Measurements from ENCODE around the gene ATP5F1E. TPM values are rescaled to one million over a fixed set of nuclear protein-coding genes. Genes with fewer than 3 reads are reported as not detected.

ATP5F1E gene
- total and polyA plus RNA-seq, 4 donors = 11.7 to 148 (median 27.7) TPM

DNA sequence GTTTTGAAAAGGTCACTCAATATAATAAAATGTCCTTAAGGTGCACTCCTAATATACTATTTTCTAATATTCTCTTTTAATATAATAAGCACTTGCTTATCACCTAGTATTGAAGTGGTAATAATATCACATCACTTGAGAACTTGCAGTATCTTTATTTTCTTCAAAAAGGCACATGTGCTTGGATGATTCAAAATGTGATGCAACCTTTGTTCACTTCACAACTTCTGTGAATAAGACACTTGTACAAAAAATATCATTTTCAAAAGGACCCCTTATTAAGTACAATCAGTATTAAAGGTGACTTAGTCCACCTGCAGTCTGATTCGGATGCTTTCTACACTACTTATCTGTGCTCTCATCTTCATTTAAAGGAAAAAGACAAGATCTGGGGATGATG, 7.1 kb upstream of the ATP5F1E start:
- Histone ChIP-seq H3K36me3 (ENCODE audit: control insufficient read depth in 4 of 4, insufficient read depth in 3 of 4, low read depth in 1 of 4, low read length in 3 of 4) (peaks cover 11 to 36% (median 31%) of the 10 kb centered on the region in 4 donors), H3K27me3 (ENCODE audit: control insufficient read depth in 4 of 4, insufficient read depth in 4 of 4, low read length in 3 of 4) (no peaks in the 10 kb centered on the region), H3K4me3 (ENCODE audit: low read depth in 1 of 3, low read length in 3 of 3) (no peak overlapping the region), H3K9ac (ENCODE audit: low read depth in 1 of 2, low read length in 2 of 2) (no peak overlapping the region), H3K27ac (ENCODE audit: low read depth in 1 of 2, low read length in 2 of 2) (no peak overlapping the region), H3K4me1 (ENCODE audit: control insufficient read depth in 4 of 4, insufficient read depth in 4 of 4, low read length in 3 of 4) (peaks cover 6 to 26% (median 21%) of the 10 kb centered on the region in 4 donors), H3K9me3 (ENCODE audit: control insufficient read depth in 4 of 4, low read length in 3 of 4) (no peaks in the 10 kb centered on the region)
- TF ChIP-seq, protein P1, sequence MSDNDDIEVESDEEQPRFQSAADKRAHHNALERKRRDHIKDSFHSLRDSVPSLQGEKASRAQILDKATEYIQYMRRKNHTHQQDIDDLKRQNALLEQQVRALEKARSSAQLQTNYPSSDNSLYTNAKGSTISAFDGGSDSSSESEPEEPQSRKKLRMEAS (IDR thresholded peaks at IDR 0.05) = no peak
- TF ChIP-seq GABPA (IDR thresholded peaks at IDR 0.05 in 1 of 2, conservative IDR thresholded peaks at IDR 0.05 in 1 of 2) (no peak), RXRA (IDR thresholded peaks at IDR 0.05) (no peak), YY1 (IDR thresholded peaks at IDR 0.05) (no peak), NR2F2 (IDR thresholded peaks at IDR 0.05) (no peak), SP1 (IDR thresholded peaks at IDR 0.05) (no peak), HNF4G (IDR thresholded peaks at IDR 0.05) (no peak), HNF4A (conservative IDR thresholded peaks at IDR 0.05) (no peak), RAD21 (IDR thresholded peaks at IDR 0.05) (no peak), FOXA1 (IDR thresholded peaks at IDR 0.05) (no peak), TAF1 (conservative IDR thresholded peaks at IDR 0.05) (no peak), EGR1 (IDR thresholded peaks at IDR 0.05; ENCODE audit: low read depth in 2 of 2) (no peak), FOXA2 (IDR thresholded peaks at IDR 0.05) (no peak)
- TF ChIP-seq, protein P2, sequence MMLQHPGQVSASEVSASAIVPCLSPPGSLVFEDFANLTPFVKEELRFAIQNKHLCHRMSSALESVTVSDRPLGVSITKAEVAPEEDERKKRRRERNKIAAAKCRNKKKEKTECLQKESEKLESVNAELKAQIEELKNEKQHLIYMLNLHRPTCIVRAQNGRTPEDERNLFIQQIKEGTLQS (IDR thresholded peaks at IDR 0.05) = no peak
- TF ChIP-seq, protein P3, sequence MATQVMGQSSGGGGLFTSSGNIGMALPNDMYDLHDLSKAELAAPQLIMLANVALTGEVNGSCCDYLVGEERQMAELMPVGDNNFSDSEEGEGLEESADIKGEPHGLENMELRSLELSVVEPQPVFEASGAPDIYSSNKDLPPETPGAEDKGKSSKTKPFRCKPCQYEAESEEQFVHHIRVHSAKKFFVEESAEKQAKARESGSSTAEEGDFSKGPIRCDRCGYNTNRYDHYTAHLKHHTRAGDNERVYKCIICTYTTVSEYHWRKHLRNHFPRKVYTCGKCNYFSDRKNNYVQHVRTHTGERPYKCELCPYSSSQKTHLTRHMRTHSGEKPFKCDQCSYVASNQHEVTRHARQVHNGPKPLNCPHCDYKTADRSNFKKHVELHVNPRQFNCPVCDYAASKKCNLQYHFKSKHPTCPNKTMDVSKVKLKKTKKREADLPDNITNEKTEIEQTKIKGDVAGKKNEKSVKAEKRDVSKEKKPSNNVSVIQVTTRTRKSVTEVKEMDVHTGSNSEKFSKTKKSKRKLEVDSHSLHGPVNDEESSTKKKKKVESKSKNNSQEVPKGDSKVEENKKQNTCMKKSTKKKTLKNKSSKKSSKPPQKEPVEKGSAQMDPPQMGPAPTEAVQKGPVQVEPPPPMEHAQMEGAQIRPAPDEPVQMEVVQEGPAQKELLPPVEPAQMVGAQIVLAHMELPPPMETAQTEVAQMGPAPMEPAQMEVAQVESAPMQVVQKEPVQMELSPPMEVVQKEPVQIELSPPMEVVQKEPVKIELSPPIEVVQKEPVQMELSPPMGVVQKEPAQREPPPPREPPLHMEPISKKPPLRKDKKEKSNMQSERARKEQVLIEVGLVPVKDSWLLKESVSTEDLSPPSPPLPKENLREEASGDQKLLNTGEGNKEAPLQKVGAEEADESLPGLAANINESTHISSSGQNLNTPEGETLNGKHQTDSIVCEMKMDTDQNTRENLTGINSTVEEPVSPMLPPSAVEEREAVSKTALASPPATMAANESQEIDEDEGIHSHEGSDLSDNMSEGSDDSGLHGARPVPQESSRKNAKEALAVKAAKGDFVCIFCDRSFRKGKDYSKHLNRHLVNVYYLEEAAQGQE (IDR thresholded peaks at IDR 0.05) = no peak
- TF ChIP-seq, protein P4, sequence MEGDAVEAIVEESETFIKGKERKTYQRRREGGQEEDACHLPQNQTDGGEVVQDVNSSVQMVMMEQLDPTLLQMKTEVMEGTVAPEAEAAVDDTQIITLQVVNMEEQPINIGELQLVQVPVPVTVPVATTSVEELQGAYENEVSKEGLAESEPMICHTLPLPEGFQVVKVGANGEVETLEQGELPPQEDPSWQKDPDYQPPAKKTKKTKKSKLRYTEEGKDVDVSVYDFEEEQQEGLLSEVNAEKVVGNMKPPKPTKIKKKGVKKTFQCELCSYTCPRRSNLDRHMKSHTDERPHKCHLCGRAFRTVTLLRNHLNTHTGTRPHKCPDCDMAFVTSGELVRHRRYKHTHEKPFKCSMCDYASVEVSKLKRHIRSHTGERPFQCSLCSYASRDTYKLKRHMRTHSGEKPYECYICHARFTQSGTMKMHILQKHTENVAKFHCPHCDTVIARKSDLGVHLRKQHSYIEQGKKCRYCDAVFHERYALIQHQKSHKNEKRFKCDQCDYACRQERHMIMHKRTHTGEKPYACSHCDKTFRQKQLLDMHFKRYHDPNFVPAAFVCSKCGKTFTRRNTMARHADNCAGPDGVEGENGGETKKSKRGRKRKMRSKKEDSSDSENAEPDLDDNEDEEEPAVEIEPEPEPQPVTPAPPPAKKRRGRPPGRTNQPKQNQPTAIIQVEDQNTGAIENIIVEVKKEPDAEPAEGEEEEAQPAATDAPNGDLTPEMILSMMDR (IDR thresholded peaks at IDR 0.05; ENCODE audit: low read depth, low read length, missing input control) = no peak
- 82% methylated on average over 1 of the region's 1 CpG for WGBS
- no peak for DNase-seq (ENCODE audit: low spot score)

DNA sequence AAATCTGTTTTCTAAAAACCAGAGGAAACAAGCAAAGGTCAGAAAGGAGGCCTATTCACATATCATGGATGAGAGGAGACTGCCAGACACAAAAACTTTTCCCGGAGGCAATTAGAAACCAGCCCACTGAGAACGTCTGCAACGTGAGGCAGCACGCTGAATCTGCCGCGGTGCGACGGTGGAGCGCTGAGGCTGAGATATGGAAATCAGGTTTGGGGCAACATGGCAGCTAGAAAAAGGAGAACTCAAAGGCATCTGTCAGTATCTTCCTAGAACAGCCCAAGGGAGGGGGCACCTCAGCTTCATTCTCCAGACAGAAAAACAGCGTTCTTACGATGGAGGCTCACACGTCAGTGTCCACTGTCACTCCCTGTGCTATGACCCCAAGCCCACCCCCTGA, 5.3 kb upstream of the ATP5F1E start:
- WGBS = 96% methylated on average over 12 of the region's 12 CpGs
- Histone ChIP-seq H3K27ac (ENCODE audit: low read depth in 1 of 2, low read length in 2 of 2) (no peak overlapping the region), H3K9me3 (ENCODE audit: control insufficient read depth in 4 of 4, low read length in 3 of 4) (no peaks in the 10 kb centered on the region), H3K36me3 (ENCODE audit: control insufficient read depth in 4 of 4, insufficient read depth in 3 of 4, low read depth in 1 of 4, low read length in 3 of 4) (peaks cover 11 to 38% (median 31%) of the 10 kb centered on the region in 4 donors), H3K27me3 (ENCODE audit: control insufficient read depth in 4 of 4, insufficient read depth in 4 of 4, low read length in 3 of 4) (no peaks in the 10 kb centered on the region), H3K9ac (ENCODE audit: low read depth in 1 of 2, low read length in 2 of 2) (no peak overlapping the region), H3K4me3 (ENCODE audit: low read depth in 1 of 3, low read length in 3 of 3) (no peak overlapping the region), H3K4me1 (ENCODE audit: control insufficient read depth in 4 of 4, insufficient read depth in 4 of 4, low read length in 3 of 4) (peaks cover 8 to 22% (median 20%) of the 10 kb centered on the region in 4 donors)
- DNase-seq (ENCODE audit: low spot score) = no peak
- TF ChIP-seq, protein P5, sequence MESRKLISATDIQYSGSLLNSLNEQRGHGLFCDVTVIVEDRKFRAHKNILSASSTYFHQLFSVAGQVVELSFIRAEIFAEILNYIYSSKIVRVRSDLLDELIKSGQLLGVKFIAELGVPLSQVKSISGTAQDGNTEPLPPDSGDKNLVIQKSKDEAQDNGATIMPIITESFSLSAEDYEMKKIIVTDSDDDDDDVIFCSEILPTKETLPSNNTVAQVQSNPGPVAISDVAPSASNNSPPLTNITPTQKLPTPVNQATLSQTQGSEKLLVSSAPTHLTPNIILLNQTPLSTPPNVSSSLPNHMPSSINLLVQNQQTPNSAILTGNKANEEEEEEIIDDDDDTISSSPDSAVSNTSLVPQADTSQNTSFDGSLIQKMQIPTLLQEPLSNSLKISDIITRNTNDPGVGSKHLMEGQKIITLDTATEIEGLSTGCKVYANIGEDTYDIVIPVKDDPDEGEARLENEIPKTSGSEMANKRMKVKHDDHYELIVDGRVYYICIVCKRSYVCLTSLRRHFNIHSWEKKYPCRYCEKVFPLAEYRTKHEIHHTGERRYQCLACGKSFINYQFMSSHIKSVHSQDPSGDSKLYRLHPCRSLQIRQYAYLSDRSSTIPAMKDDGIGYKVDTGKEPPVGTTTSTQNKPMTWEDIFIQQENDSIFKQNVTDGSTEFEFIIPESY (IDR thresholded peaks at IDR 0.05) = no peak
- TF ChIP-seq RAD21 (IDR thresholded peaks at IDR 0.05) (no peak), FOXA2 (IDR thresholded peaks at IDR 0.05) (no peak), YY1 (IDR thresholded peaks at IDR 0.05) (no peak), SP1 (IDR thresholded peaks at IDR 0.05) (no peak), TAF1 (conservative IDR thresholded peaks at IDR 0.05) (no peak)
- TF ChIP-seq, protein P2 (IDR thresholded peaks at IDR 0.05) = no peak

Measured in liver (tissue), 9 donors.